Esophagus squamous epithelium (tissue), 5 donors: ENCODE data around the gene RAPGEFL1. TPM values are rescaled to one million over a fixed set of nuclear protein-coding genes. Genes with fewer than 3 reads are reported as not detected.

Source experiments
- DNase-seq: peaks from one replicate; lab custom pipeline; 2025; lab: John Stamatoyannopoulos, UW
- H3K27ac ChIP-seq, 4 donors: fragments of 200-600 bp; sonication (generic); one replicate each; pipeline ENCODE4 v1.5.1; 2016 to 2019; ENCODE audit warnings: mild to moderate bottlenecking in 1 of 4
- H3K27me3 ChIP-seq, 4 donors: fragments of 200-600 bp; sonication (generic); 1 replicate in 3 of 4; 2 replicates in 1 of 4; pipeline versions ENCODE4 v1.5.1 to v1.6.0; 2017 to 2021; ENCODE audit warnings: antibody characterized with exemption in 1 of 4
- H3K36me3 ChIP-seq, 3 donors: fragments of 200-600 bp; sonication (generic); one replicate each; pipeline ENCODE4 v1.5.1; 2016 to 2019
- H3K4me1 ChIP-seq, 3 donors: fragments of 200-600 bp; sonication (generic); one replicate each; pipeline ENCODE4 v1.5.1; 2017 to 2019
- H3K4me3 ChIP-seq, 4 donors: fragments of 200-600 bp; sonication (generic); 1 replicate in 3 of 4; 2 replicates in 1 of 4; pipeline ENCODE4 v1.5.1; 2016 to 2019; ENCODE audit warnings: mild to moderate bottlenecking in 2 of 4, moderate library complexity in 1 of 4
- H3K9me3 ChIP-seq, 3 donors: fragments of 200-600 bp; sonication (generic); one replicate each; pipeline ENCODE4 v1.5.1; 2016 to 2019
- POLR2A ChIP-seq, 4 donors: fragments of 450-650 bp; IDR thresholded peaks; one replicate each; pipeline ENCODE4 v1.6.1; 2017; ENCODE audit warnings: antibody characterized with exemption in 4 of 4, mild to moderate bottlenecking in 4 of 4, moderate library complexity in 3 of 4
- WGBS, 2 donors: methylation state at CpG; one replicate each; pipeline ENCODE4 v1.1.5; 2018; 5-methylcytosine and 5-hydroxymethylcytosine counted together
- intact Hi-C: fragments of 100-400 bp; cut with DNase I; formaldehyde crosslinking; loops from one replicate; pipeline ENCODE4 v1.15.0; 2022
- total RNA-seq, 4 donors: library from RNA; depleted of rRNA; stranded (reverse); fragments of >200 nt; gene quantifications; one replicate each; pipeline ENCODE4 v1.1.0, GENCODE V29; 2016
- TF ChIP-seq, protein P1 (sequence below), 6 experiments: fragments of 450-650 bp in 4 of 6; fragments of 200-600 bp in 2 of 6; sonication (generic) in 2 of 6; IDR thresholded peaks; one replicate each; pipeline ENCODE4 v1.5.1; 2016 to 2019; ENCODE audit warnings: antibody characterized with exemption in 6 of 6, mild to moderate bottlenecking in 4 of 6, moderate library complexity in 4 of 6
- donor health status: DM: yes; HTN: yes; CAD: no.

The RAPGEFL1 gene
- total RNA-seq, 4 donors from 2014 or later: 70.1 to 182 (median 144) TPM

DNA sequence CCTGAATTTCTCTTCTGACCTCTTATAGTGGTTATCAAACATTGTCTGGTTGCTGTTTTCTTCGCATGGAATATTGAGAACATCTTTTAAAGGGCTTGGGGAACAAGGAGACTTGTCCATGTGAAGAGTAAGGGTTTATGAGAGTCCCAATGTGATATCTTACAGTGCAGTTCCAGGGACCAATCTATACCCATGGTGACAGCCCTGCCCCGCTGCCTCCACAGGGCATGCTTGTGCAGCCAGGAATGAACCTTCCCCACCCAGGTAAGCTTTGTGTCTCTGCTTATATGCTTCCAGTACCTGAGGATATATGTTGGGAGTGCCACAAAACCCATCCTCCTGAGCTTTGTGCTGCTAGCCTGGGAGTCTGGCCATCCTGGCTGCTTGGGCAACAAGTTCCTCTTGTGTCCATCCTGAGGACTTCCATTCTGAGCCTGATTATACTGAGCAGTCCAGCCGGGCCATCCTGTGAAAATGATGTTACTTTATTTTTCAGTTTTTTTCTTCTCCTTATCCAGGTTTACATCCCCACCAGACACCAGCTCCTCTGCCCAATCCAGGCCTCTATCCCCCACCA is 9.5 kb upstream of the RAPGEFL1 start:
- H3K4me3 ChIP-seq: no peak overlapping the region
- no peaks in the 10 kb centered on the region for H3K27me3 ChIP-seq
- no peak for DNase-seq
- peaks cover 45 to 100% (median 67%) of the 10 kb centered on the region in 3 donors for H3K36me3 ChIP-seq
- no peak for TF ChIP-seq POLR2A (IDR thresholded peaks at IDR 0.05)
- TF ChIP-seq, protein P1, sequence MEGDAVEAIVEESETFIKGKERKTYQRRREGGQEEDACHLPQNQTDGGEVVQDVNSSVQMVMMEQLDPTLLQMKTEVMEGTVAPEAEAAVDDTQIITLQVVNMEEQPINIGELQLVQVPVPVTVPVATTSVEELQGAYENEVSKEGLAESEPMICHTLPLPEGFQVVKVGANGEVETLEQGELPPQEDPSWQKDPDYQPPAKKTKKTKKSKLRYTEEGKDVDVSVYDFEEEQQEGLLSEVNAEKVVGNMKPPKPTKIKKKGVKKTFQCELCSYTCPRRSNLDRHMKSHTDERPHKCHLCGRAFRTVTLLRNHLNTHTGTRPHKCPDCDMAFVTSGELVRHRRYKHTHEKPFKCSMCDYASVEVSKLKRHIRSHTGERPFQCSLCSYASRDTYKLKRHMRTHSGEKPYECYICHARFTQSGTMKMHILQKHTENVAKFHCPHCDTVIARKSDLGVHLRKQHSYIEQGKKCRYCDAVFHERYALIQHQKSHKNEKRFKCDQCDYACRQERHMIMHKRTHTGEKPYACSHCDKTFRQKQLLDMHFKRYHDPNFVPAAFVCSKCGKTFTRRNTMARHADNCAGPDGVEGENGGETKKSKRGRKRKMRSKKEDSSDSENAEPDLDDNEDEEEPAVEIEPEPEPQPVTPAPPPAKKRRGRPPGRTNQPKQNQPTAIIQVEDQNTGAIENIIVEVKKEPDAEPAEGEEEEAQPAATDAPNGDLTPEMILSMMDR (IDR thresholded peaks at IDR 0.05): no peak
- H3K9me3 ChIP-seq: no peaks in the 10 kb centered on the region
- peaks cover 0 to 10% (median 0%) of the 10 kb centered on the region in 3 donors for H3K4me1 ChIP-seq
- 82 to 94% methylated on average over 3 of the region's 3 CpGs for WGBS, 2 donors
- H3K27ac ChIP-seq: peak overlapping the region; percentile 21 to 70 (median 64)
- intact Hi-C loops: loop anchor here (5.0 to 10.0 kb wide), 2 partner anchors 55 to 153 kb away; partner anchors contain the start of gene CSF3

DNA sequence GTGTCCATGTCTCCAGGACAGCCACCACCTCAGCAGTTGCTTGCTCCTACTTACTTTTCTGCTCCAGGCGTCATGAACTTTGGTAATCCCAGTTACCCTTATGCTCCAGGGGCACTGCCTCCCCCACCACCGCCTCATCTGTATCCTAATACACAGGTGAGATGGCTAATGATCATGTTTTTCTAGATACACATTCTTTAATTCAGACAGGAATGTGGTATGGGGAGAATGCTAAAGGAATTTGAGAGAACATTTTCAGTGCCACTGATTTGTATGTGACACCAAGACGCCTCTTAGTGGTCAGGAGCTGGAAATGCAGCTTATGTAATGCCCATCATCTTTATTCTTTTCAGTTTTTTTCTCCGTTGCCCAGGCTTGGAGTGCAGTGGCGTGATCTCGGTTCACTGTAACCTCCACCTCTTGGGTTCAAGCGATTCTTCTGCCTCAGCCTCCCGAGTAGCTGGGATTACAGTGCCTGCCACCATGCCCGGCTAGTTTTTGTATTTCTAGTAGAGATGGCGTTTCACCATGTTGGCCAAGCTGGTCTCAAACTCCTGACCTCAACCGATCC is 8.9 kb upstream of the RAPGEFL1 start:
- no peaks in the 10 kb centered on the region for H3K27me3 ChIP-seq
- H3K36me3 ChIP-seq: peaks cover 41 to 100% (median 64%) of the 10 kb centered on the region in 3 donors
- no peak for DNase-seq
- H3K9me3 ChIP-seq: no peaks in the 10 kb centered on the region
- WGBS, 2 donors: 35 to 37% methylated on average over 11 of the region's 11 CpGs
- no peak overlapping the region for H3K4me3 ChIP-seq
- intact Hi-C loops: loop anchor here (5.0 to 10.0 kb wide), 2 partner anchors 56 to 154 kb away; partner anchors contain the start of gene CSF3
- TF ChIP-seq, protein P1 (IDR thresholded peaks at IDR 0.05): peak; percentile 82 to 90 (median 86)
- TF ChIP-seq POLR2A (IDR thresholded peaks at IDR 0.05): no peak
- H3K4me1 ChIP-seq: peaks cover 0 to 10% (median 0%) of the 10 kb centered on the region in 3 donors
- H3K27ac ChIP-seq: peak overlapping the region; percentile 21 to 70 (median 64)

DNA sequence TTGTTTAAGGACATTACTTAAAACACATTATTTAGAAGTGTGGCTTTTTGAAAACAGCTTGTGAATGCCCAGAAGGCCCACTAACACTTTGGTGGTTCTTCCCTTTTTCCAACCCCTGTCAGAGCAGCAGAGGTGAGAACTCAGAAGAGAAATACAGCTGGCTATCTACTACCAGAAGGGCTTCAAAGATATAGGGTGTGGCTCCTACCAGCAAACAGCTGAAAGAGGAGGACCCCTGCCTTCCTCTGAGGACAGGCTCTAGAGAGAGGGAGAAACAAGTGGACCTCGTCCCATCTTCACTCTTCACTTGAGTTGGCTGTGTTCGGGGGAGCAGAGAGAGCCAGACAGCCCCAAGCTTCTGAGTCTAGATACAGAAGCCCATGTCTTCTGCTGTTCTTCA is 6.9 kb upstream of the RAPGEFL1 start:
- DNase-seq: no peak
- no peak overlapping the region for H3K4me3 ChIP-seq
- WGBS, 2 donors: 82 to 95% methylated on average over 2 of the region's 2 CpGs
- no peak for TF ChIP-seq POLR2A (IDR thresholded peaks at IDR 0.05)
- TF ChIP-seq, protein P1 (IDR thresholded peaks at IDR 0.05): no peak
- H3K27me3 ChIP-seq: no peaks in the 10 kb centered on the region
- peak overlapping the region in 1 of 4 donors; percentile 5 for H3K27ac ChIP-seq
- intact Hi-C loops: no loop called here
- peaks cover 0 to 17% (median 0%) of the 10 kb centered on the region in 3 donors for H3K4me1 ChIP-seq
- H3K36me3 ChIP-seq: peaks cover 30 to 97% (median 50%) of the 10 kb centered on the region in 3 donors
- no peaks in the 10 kb centered on the region for H3K9me3 ChIP-seq

DNA sequence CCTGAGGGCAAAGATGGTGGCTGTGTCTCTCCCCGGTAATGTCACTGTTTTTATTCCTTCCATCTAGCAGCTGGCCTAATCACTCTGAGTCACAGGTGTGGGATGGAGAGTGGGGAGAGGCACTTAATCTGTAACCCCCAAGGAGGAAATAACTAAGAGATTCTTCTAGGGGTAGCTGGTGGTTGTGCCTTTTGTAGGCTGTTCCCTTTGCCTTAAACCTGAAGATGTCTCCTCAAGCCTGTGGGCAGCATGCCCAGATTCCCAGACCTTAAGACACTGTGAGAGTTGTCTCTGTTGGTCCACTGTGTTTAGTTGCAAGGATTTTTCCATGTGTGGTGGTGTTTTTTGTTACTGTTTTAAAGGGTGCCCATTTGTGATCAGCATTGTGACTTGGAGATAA is 5.5 kb upstream of the RAPGEFL1 start:
- no peak for DNase-seq
- Histone ChIP-seq H3K27me3 (no peaks in the 10 kb centered on the region), H3K4me3 (no peak overlapping the region), H3K27ac (no peak overlapping the region), H3K4me1 (peaks cover 0 to 31% (median 4%) of the 10 kb centered on the region in 3 donors), H3K36me3 (peaks cover 30 to 83% (median 47%) of the 10 kb centered on the region in 3 donors), H3K9me3 (no peaks in the 10 kb centered on the region)
- TF ChIP-seq, protein P1 (IDR thresholded peaks at IDR 0.05): no peak
- TF ChIP-seq POLR2A (IDR thresholded peaks at IDR 0.05): no peak
- intact Hi-C loops: no loop called here
- 73 to 80% methylated on average over 1 of the region's 1 CpG for WGBS, 2 donors
